HCT116 (cell line): ENCODE data around the gene GIT2. TPM values are rescaled to one million over a fixed set of nuclear protein-coding genes. Genes with fewer than 3 reads are reported as not detected.

Source experiments
- ATAC-seq: fragments of 200-7000 bp; cut with Tn5 transposase; 2 replicates; pipeline ENCODE4 v1.9.1; 2020; ENCODE audit warnings: mild to moderate bottlenecking, moderate library complexity
- BruUV-seq: library from RNA; stranded (reverse); fragments of 400-500 nt; replicated peaks from 2 replicates; lab custom pipeline; 2021; lab: Mats Ljungman, UMichigan
- CTCF ChIA-PET: fragments of 300-600 bp; sonication (Branson Sonifier 250); formaldehyde crosslinking; loops from one replicate; lab custom pipeline; 2021; ENCODE audit warnings: antibody characterized with exemption; lab: Charles Lee
- POLR2A ChIA-PET: fragments of 300-600, 350-600 bp; sonication (Branson Sonifier 250); formaldehyde crosslinking; loops from one replicate; lab custom pipeline; 2021; ENCODE audit warnings: antibody characterized with exemption; lab: Charles Lee
- RAD21 ChIA-PET, 2 experiments: fragments of 300-600 bp; sonication (Branson Sonifier 250); formaldehyde crosslinking; loops; one replicate each; lab custom pipeline; 2023; ENCODE audit warnings: low total read pairs in 2 of 2; ENCODE audit not compliant: uncharacterized antibody in 2 of 2, unreplicated experiment in 2 of 2, low non-redundant PET in 1 of 2; lab: Charles Lee
- DNase-seq: peaks from one replicate; pipeline ENCODE4 v3.0.0-alpha.2; 2010; ENCODE audit warnings: low read depth, low spot score
- H2AFZ ChIP-seq: fragments of 200-600 bp; shearing (Covaris generic), sonication (generic); 2 replicates; pipeline ENCODE4 v1.6.1; 2017; ENCODE audit warnings: low read depth, mixed run types, mixed read lengths, antibody characterized with exemption, low read length; ENCODE audit not compliant: poor library complexity, severe bottlenecking
- H3K27ac ChIP-seq: 2 replicates; pipeline ENCODE4 v1.5.1; 2012; ENCODE audit warnings: low read depth, low read length
- H3K27me3 ChIP-seq: fragments of 200-600 bp; sonication (generic); 2 replicates; pipeline ENCODE4 v1.6.1; 2016; ENCODE audit warnings: mixed run types, low read length, mixed read lengths; ENCODE audit not compliant: insufficient read depth
- H3K36me3 ChIP-seq, 2 experiments: fragments of 200-500 bp in 1 of 2; fragments of 200-600 bp in 1 of 2; sonication (Bioruptor generic) in 1 of 2; sonication (generic) in 1 of 2; 2 replicates each; pipeline versions ENCODE4 v1.5.1 to v1.6.1; 2014 to 2016; ENCODE audit warnings: low read length in 2 of 2, inconsistent platforms in 1 of 2, mixed read lengths in 1 of 2, mixed run types in 1 of 2; ENCODE audit not compliant: insufficient read depth in 2 of 2, control insufficient read depth in 1 of 2
- H3K4me1 ChIP-seq, 2 experiments: fragments of 200-600 bp in 1 of 2; sonication (generic) in 1 of 2; 2 replicates each; pipeline versions ENCODE4 v1.5.1 to v1.6.1; 2012 to 2017; ENCODE audit warnings: low read length in 2 of 2, inconsistent platforms in 1 of 2, mild to moderate bottlenecking in 1 of 2, mixed read lengths in 1 of 2, mixed run types in 1 of 2, moderate library complexity in 1 of 2; ENCODE audit not compliant: insufficient read depth in 2 of 2, control insufficient read depth in 1 of 2
- H3K4me2 ChIP-seq: fragments of 200-600 bp; sonication (generic); 2 replicates; pipeline ENCODE4 v1.6.1; 2017; ENCODE audit warnings: mixed run types, low read length, mixed read lengths
- H3K4me3 ChIP-seq, 2 experiments: fragments of 200-600 bp in 1 of 2; sonication (generic) in 1 of 2; replicated peaks in 1 of 2; 2 replicates each; pipeline ENCODE4 v1.5.1; 2011 to 2016; ENCODE audit warnings: low read length in 2 of 2, control low read depth in 1 of 2, low read depth in 1 of 2, mild to moderate bottlenecking in 1 of 2, mixed read lengths in 1 of 2, mixed run types in 1 of 2
- H3K79me2 ChIP-seq: fragments of 200-600 bp; sonication (generic); 2 replicates; pipeline ENCODE4 v1.6.1; 2017; ENCODE audit warnings: mild to moderate bottlenecking, mixed run types, low read length, moderate library complexity, mixed read lengths; ENCODE audit not compliant: insufficient read depth
- H3K9ac ChIP-seq: fragments of 200-600 bp; sonication (generic); 2 replicates; pipeline ENCODE4 v1.6.1; 2016; ENCODE audit warnings: low read length, mixed read lengths
- H3K9me2 ChIP-seq: fragments of 200-600 bp; sonication (generic), shearing (Covaris generic); 2 replicates; pipeline ENCODE4 v1.6.1; 2017; ENCODE audit warnings: mixed run types, mild to moderate bottlenecking, moderate library complexity; ENCODE audit not compliant: insufficient read depth
- H3K9me3 ChIP-seq, 2 experiments: fragments of 200-500 bp in 1 of 2; fragments of 200-600 bp in 1 of 2; sonication (Bioruptor generic) in 1 of 2; sonication (generic) in 1 of 2; 2 replicates each; pipeline ENCODE4 v1.6.1; 2014 to 2017; ENCODE audit warnings: low read length in 2 of 2, mixed read lengths in 2 of 2, inconsistent platforms in 1 of 2, low read depth in 1 of 2, mild to moderate bottlenecking in 1 of 2, mixed run types in 1 of 2, moderate library complexity in 1 of 2; ENCODE audit not compliant: control insufficient read depth in 1 of 2, insufficient read depth in 1 of 2
- H4K20me1 ChIP-seq: fragments of 200-600 bp; sonication (generic), shearing (Covaris generic); 2 replicates; pipeline ENCODE4 v1.6.1; 2017; ENCODE audit warnings: mixed run types, mild to moderate bottlenecking, moderate library complexity; ENCODE audit not compliant: insufficient read depth
- EGR1 ChIP-seq: IDR thresholded peaks from 2 replicates; pipeline ENCODE4 v1.6.1; 2012; ENCODE audit warnings: low read depth
- ELF1 ChIP-seq: IDR thresholded peaks from 2 replicates; pipeline ENCODE4 v1.6.1; 2012; ENCODE audit warnings: low read depth, borderline replicate concordance
- EZH2 ChIP-seq: fragments of 200-600 bp; sonication (generic); IDR thresholded peaks from 2 replicates; pipeline ENCODE4 v1.6.1; 2017; ENCODE audit warnings: antibody characterized with exemption, mixed run types
- EZH2phosphoT487 ChIP-seq: fragments of 200-600 bp; IDR thresholded peaks from 2 replicates; pipeline ENCODE4 v1.6.1; 2018; ENCODE audit warnings: antibody characterized with exemption, borderline replicate concordance
- FOSL1 ChIP-seq: IDR thresholded peaks from 2 replicates; pipeline ENCODE4 v1.6.1; 2012; ENCODE audit warnings: low read depth
- SIN3A ChIP-seq: IDR thresholded peaks from 2 replicates; pipeline ENCODE4 v1.6.1; 2012; ENCODE audit warnings: low read depth
- SP1 ChIP-seq: IDR thresholded peaks from 2 replicates; pipeline ENCODE4 v1.6.1; 2012; ENCODE audit warnings: low read depth
- YY1 ChIP-seq: IDR thresholded peaks from 2 replicates; pipeline ENCODE4 v1.6.1; 2011; ENCODE audit warnings: low read length, low read depth, moderate library complexity, mild to moderate bottlenecking; ENCODE audit not compliant: insufficient replicate concordance; ENCODE audit errors: extremely low read depth
- ZNF274 ChIP-seq: fragments of 200-500 bp; sonication (Bioruptor generic); IDR thresholded peaks from 2 replicates; pipeline ENCODE4 v1.6.1; 2014; ENCODE audit warnings: mild to moderate bottlenecking, low read depth, low read length, inconsistent platforms
- intact Hi-C: fragments of 100-400 bp; cut with micrococcal nuclease; formaldehyde crosslinking; loops from 2 replicates; pipeline ENCODE4 v1.10.0; 2022
- total RNA-seq: library from RNA; stranded (reverse); gene quantifications from one replicate; pipeline ENCODE4 v1.2.1, GENCODE V29; 2021; ENCODE audit not compliant: unreplicated experiment
- TF ChIP-seq, protein P1 (sequence below): IDR thresholded peaks from 2 replicates; pipeline ENCODE4 v1.6.1; 2011; ENCODE audit warnings: mild to moderate bottlenecking, low read length, moderate library complexity; ENCODE audit not compliant: insufficient replicate concordance; ENCODE audit errors: extremely low read depth
- TF ChIP-seq, protein P2 (sequence below): IDR thresholded peaks from 2 replicates; pipeline ENCODE4 v1.6.1; 2012
- TF ChIP-seq, protein P3 (sequence below): IDR thresholded peaks from 2 replicates; pipeline ENCODE4 v1.6.1; 2012; ENCODE audit warnings: low read depth

GIT2 gene
- total RNA-seq, 1 experiment from 2014 or later, result 21.5 TPM

GRCh38 chr12:109940339-109940923 lies 55.7 kb downstream of the GIT2 start:
- Histone ChIP-seq H3K4me2 (no peak overlapping the region), H3K4me3 (no peak overlapping the region), H3K9me2 (no peaks in the 10 kb centered on the region), H3K27me3 (no peaks in the 10 kb centered on the region), H2AFZ (no peak overlapping the region), H3K9me3 (no peaks in the 10 kb centered on the region), H3K27ac (no peak overlapping the region), H3K36me3 (peaks cover 0 to 11% of the 10 kb centered on the region in 2 experiments; a peak in 1 of 4 replicates), H4K20me1 (no peaks in the 10 kb centered on the region), H3K9ac (no peak overlapping the region), H3K79me2 (no peaks in the 10 kb centered on the region), H3K4me1 (peaks cover 0 to 11% of the 10 kb centered on the region in 2 experiments; a peak in 1 of 4 replicates)
- no peak for ATAC-seq
- ChIA-PET POLR2A (no interaction called here), RAD21 (no interaction called here), CTCF (interaction anchor here (1.4 kb wide), 1 partner anchor 12 kb away, joined by 4 read pairs; no protein-coding TSS in a partner anchor)
- intact Hi-C loops, result no loop called here
- DNase-seq, result no peak
- BruUV-seq, result no TSS peak
- TF ChIP-seq, protein P1, sequence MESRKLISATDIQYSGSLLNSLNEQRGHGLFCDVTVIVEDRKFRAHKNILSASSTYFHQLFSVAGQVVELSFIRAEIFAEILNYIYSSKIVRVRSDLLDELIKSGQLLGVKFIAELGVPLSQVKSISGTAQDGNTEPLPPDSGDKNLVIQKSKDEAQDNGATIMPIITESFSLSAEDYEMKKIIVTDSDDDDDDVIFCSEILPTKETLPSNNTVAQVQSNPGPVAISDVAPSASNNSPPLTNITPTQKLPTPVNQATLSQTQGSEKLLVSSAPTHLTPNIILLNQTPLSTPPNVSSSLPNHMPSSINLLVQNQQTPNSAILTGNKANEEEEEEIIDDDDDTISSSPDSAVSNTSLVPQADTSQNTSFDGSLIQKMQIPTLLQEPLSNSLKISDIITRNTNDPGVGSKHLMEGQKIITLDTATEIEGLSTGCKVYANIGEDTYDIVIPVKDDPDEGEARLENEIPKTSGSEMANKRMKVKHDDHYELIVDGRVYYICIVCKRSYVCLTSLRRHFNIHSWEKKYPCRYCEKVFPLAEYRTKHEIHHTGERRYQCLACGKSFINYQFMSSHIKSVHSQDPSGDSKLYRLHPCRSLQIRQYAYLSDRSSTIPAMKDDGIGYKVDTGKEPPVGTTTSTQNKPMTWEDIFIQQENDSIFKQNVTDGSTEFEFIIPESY, result no peak
- TF ChIP-seq, protein P2, sequence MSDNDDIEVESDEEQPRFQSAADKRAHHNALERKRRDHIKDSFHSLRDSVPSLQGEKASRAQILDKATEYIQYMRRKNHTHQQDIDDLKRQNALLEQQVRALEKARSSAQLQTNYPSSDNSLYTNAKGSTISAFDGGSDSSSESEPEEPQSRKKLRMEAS, result no peak
- no peak for TF ChIP-seq EZH2phosphoT487
- no peak for TF ChIP-seq SP1
- no peak for TF ChIP-seq FOSL1
- no peak for TF ChIP-seq ZNF274
- TF ChIP-seq, protein P3, sequence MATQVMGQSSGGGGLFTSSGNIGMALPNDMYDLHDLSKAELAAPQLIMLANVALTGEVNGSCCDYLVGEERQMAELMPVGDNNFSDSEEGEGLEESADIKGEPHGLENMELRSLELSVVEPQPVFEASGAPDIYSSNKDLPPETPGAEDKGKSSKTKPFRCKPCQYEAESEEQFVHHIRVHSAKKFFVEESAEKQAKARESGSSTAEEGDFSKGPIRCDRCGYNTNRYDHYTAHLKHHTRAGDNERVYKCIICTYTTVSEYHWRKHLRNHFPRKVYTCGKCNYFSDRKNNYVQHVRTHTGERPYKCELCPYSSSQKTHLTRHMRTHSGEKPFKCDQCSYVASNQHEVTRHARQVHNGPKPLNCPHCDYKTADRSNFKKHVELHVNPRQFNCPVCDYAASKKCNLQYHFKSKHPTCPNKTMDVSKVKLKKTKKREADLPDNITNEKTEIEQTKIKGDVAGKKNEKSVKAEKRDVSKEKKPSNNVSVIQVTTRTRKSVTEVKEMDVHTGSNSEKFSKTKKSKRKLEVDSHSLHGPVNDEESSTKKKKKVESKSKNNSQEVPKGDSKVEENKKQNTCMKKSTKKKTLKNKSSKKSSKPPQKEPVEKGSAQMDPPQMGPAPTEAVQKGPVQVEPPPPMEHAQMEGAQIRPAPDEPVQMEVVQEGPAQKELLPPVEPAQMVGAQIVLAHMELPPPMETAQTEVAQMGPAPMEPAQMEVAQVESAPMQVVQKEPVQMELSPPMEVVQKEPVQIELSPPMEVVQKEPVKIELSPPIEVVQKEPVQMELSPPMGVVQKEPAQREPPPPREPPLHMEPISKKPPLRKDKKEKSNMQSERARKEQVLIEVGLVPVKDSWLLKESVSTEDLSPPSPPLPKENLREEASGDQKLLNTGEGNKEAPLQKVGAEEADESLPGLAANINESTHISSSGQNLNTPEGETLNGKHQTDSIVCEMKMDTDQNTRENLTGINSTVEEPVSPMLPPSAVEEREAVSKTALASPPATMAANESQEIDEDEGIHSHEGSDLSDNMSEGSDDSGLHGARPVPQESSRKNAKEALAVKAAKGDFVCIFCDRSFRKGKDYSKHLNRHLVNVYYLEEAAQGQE, result no peak
- no peak for TF ChIP-seq EZH2
- no peak for TF ChIP-seq YY1
- TF ChIP-seq ELF1, result no peak
- no peak for TF ChIP-seq EGR1
- no peak for TF ChIP-seq SIN3A
